ENCODE measurements around the gene ATG16L1.
"Not testable (repeated sequence)": the region's sequence is repeated elsewhere in the genome, so short reads cannot be mapped to it uniquely, and the experiment has no call there.

The ATG16L1 gene

GRCh38 chr2:233331536-233331935, 80.1 kb downstream of the ATG16L1 start:
- peak in 1 of 3 donors; percentile 18 for DNase-seq (ENCODE audit: low read depth in 3 of 3)

- DNase-seq (ENCODE audit: low read depth in 3 of 3), result no peak
Measured at GRCh38 chr2:233332125-233332524, 80.7 kb downstream of the ATG16L1 start.

- no peak for DNase-seq (ENCODE audit: low read depth in 3 of 3)
Measured at GRCh38 chr2:233334915-233335314, 83.4 kb downstream of the ATG16L1 start.

- not testable (repeated sequence) for DNase-seq (ENCODE audit: low read depth in 3 of 3)
Measured at GRCh38 chr2:233336091-233336490, 84.6 kb downstream of the ATG16L1 start.

GRCh38 chr2:233336541-233336940, 85.1 kb downstream of the ATG16L1 start:
- no peak for DNase-seq (ENCODE audit: low read depth in 3 of 3)

GRCh38 chr2:233338046-233338445, 86.6 kb downstream of the ATG16L1 start:
- no peak for DNase-seq (ENCODE audit: low read depth in 3 of 3)

- no peak for DNase-seq (ENCODE audit: low read depth in 3 of 3)
Measured at GRCh38 chr2:233338812-233339368, 87.4 kb downstream of the ATG16L1 start.

GRCh38 chr2:233339427-233339826, 88.0 kb downstream of the ATG16L1 start:
- DNase-seq (ENCODE audit: low read depth in 3 of 3), result no peak

- no peak for DNase-seq (ENCODE audit: low read depth in 3 of 3)
Measured at GRCh38 chr2:233341296-233341695, 89.8 kb downstream of the ATG16L1 start.

GRCh38 chr2:233342301-233342700, 90.8 kb downstream of the ATG16L1 start:
- DNase-seq (ENCODE audit: low read depth in 3 of 3), result no peak

- no peak for DNase-seq (ENCODE audit: low read depth in 3 of 3)
Measured at GRCh38 chr2:233343171-233343705, 91.8 kb downstream of the ATG16L1 start.

All from stimulated activated CD4-positive, alpha-beta T cell treated with anti-CD3 and anti-CD28 coated beads, TNF-alpha, amount 100 ng/mL, for 48 hours (primary cell).